Ishikawa (cell line): ENCODE data around the gene ECI2.

Source experiments
- CEBPB ChIP-seq: IDR thresholded peaks from 2 replicates; pipeline ENCODE4 v1.6.1; 2012
- CREB1 ChIP-seq: IDR thresholded peaks from 2 replicates; pipeline ENCODE4 v1.6.1; 2012; ENCODE audit warnings: low read depth
- EGR1 ChIP-seq: IDR thresholded peaks from 2 replicates; pipeline ENCODE4 v1.6.1; 2012
- EP300 ChIP-seq: IDR thresholded peaks from 2 replicates; pipeline ENCODE4 v1.6.1; 2012; ENCODE audit warnings: borderline replicate concordance
- FOXM1 ChIP-seq: IDR thresholded peaks from 2 replicates; pipeline ENCODE4 v1.6.1; 2012; ENCODE audit warnings: low read depth, borderline replicate concordance
- NFIC ChIP-seq: IDR thresholded peaks from 2 replicates; pipeline ENCODE4 v1.6.1; 2012
- RAD21 ChIP-seq: IDR thresholded peaks from 2 replicates; pipeline ENCODE4 v1.6.1; 2012; ENCODE audit warnings: low read depth
- REST ChIP-seq: IDR thresholded peaks from 2 replicates; pipeline ENCODE4 v1.6.1; 2012; ENCODE audit warnings: low read depth, mild to moderate bottlenecking
- TAF1 ChIP-seq: IDR thresholded peaks from 2 replicates; pipeline ENCODE4 v1.6.1; 2012; ENCODE audit warnings: low read depth, mild to moderate bottlenecking
- TCF12 ChIP-seq: IDR thresholded peaks from 2 replicates; pipeline ENCODE4 v1.6.1; 2012; ENCODE audit warnings: low read depth
- TEAD4 ChIP-seq: IDR thresholded peaks from 2 replicates; pipeline ENCODE4 v1.6.1; 2012
- USF1 ChIP-seq: IDR thresholded peaks from 2 replicates; pipeline ENCODE4 v1.6.1; 2012
- YY1 ChIP-seq: IDR thresholded peaks from 2 replicates; pipeline ENCODE4 v1.6.1; 2012; ENCODE audit warnings: low read depth
- ZBTB7A ChIP-seq: IDR thresholded peaks from 2 replicates; pipeline ENCODE4 v1.6.1; 2012; ENCODE audit warnings: low read depth
- TF ChIP-seq, protein P1 (sequence below): IDR thresholded peaks from 2 replicates; pipeline ENCODE4 v1.6.1; 2012

ECI2 gene

DNA sequence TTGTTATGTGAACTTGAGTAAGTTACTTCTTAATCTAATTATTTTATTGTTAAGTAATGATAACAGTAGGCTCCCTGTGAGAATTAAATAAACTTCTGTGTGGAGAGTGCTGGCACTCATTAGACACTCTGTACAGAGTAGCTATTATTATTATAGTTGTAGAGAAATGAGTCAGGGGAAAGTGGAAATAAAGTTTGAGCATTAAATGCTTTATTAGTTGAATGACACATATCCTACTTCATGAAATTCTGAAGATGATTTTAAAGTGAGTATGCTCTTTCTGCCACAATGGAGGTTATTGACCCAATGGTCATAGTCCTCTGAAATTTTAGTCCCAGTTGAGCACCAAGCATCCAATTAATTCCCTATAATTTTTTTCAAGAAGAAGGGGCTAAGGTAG is 5.9 kb downstream of the ECI2 start:
- TF ChIP-seq NFIC = no peak
- no peak for TF ChIP-seq ZBTB7A
- no peak for TF ChIP-seq EGR1
- TF ChIP-seq TCF12 = no peak
- TF ChIP-seq EP300 = no peak
- TF ChIP-seq RAD21 = no peak
- no peak for TF ChIP-seq USF1
- no peak for TF ChIP-seq FOXM1
- no peak for TF ChIP-seq TAF1
- no peak for TF ChIP-seq YY1
- no peak for TF ChIP-seq CEBPB
- no peak for TF ChIP-seq REST

DNA sequence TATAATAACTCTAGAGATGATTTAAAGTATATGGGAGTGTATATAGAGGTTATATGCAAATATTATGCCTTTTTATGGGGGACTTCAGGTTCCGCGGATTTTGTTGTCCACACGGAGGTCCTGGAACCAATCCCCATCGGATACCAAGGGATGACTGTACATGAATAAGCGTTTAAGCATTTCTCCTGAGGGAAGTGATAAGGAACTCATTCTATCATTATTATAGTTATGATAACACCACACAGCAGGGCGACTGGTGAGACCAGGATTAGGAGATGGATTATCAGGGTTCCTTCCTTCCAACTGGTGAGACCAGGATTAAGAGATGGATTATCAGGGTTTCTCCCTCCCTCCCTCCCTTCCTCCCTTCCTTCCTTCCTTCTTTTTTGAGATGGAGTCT is 6.6 kb downstream of the ECI2 start:
- no peak for TF ChIP-seq RAD21
- TF ChIP-seq CREB1 = no peak
- TF ChIP-seq, protein P1, sequence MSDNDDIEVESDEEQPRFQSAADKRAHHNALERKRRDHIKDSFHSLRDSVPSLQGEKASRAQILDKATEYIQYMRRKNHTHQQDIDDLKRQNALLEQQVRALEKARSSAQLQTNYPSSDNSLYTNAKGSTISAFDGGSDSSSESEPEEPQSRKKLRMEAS = no peak
- no peak for TF ChIP-seq USF1
- no peak for TF ChIP-seq TCF12
- TF ChIP-seq CEBPB = no peak
- TF ChIP-seq TEAD4 = no peak
- no peak for TF ChIP-seq EP300
- no peak for TF ChIP-seq YY1
- no peak for TF ChIP-seq ZBTB7A
- no peak for TF ChIP-seq NFIC
- no peak for TF ChIP-seq EGR1
- no peak for TF ChIP-seq TAF1
- TF ChIP-seq REST = no peak
- no peak for TF ChIP-seq FOXM1

GRCh38 chr6:4128072-4128471 is 7.3 kb downstream of the ECI2 start:
- TF ChIP-seq TCF12 (no peak), TAF1 (no peak), CREB1 (no peak), NFIC (no peak), YY1 (no peak), EGR1 (no peak), USF1 (no peak), CEBPB (no peak), EP300 (no peak), ZBTB7A (no peak), RAD21 (no peak), REST (no peak), FOXM1 (no peak), TEAD4 (no peak)
- TF ChIP-seq, protein P1 = no peak
